Measurements from ENCODE around the gene CCT6B. TPM values are rescaled to one million over a fixed set of nuclear protein-coding genes. Genes with fewer than 3 reads are reported as not detected.
A peak's percentile ranks its signal among the peaks of the same experiment; 100 is the strongest.

CCT6B gene
- total RNA-seq, 1 donor from 2014 or later: 1.7 TPM

DNA sequence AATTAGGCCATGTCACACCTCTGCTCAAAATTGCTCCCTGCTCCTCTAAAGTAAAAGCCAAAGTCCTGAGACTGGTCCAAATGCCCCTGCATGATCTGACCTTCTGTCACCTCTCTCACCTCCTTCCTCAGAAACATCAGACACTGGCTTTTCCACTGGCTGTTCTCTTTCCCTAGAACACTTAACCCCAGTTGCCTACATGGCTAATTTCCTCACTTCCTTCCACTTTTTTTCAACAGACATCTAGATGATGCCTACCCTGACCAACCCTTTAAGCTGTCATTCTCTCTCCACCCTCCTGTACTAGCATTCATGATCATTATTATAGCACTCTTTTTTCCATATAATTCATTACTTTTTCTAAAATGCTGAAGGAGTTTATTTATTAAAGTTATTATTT, 31.0 kb downstream of the CCT6B start:
- H3K27ac Mint-ChIP-seq: peak overlapping the region; percentile 12
- TF ChIP-seq, protein P1, sequence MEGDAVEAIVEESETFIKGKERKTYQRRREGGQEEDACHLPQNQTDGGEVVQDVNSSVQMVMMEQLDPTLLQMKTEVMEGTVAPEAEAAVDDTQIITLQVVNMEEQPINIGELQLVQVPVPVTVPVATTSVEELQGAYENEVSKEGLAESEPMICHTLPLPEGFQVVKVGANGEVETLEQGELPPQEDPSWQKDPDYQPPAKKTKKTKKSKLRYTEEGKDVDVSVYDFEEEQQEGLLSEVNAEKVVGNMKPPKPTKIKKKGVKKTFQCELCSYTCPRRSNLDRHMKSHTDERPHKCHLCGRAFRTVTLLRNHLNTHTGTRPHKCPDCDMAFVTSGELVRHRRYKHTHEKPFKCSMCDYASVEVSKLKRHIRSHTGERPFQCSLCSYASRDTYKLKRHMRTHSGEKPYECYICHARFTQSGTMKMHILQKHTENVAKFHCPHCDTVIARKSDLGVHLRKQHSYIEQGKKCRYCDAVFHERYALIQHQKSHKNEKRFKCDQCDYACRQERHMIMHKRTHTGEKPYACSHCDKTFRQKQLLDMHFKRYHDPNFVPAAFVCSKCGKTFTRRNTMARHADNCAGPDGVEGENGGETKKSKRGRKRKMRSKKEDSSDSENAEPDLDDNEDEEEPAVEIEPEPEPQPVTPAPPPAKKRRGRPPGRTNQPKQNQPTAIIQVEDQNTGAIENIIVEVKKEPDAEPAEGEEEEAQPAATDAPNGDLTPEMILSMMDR (IDR thresholded peaks at IDR 0.05; ENCODE audit: unreplicated experiment): no peak
- no peaks in the 10 kb centered on the region for H3K36me3 Mint-ChIP-seq (ENCODE audit: insufficient read depth)
- no peaks in the 10 kb centered on the region for H3K9me3 Mint-ChIP-seq (ENCODE audit: low read depth)
- H3K27me3 Mint-ChIP-seq: peaks cover 4% of the 10 kb centered on the region
- H3K4me1 Mint-ChIP-seq (ENCODE audit: low read depth): no peaks in the 10 kb centered on the region
- no peak for DNase-seq (ENCODE audit: low spot score, unreplicated experiment)
- H3K4me3 Mint-ChIP-seq (ENCODE audit: low read depth): no peak overlapping the region

DNA sequence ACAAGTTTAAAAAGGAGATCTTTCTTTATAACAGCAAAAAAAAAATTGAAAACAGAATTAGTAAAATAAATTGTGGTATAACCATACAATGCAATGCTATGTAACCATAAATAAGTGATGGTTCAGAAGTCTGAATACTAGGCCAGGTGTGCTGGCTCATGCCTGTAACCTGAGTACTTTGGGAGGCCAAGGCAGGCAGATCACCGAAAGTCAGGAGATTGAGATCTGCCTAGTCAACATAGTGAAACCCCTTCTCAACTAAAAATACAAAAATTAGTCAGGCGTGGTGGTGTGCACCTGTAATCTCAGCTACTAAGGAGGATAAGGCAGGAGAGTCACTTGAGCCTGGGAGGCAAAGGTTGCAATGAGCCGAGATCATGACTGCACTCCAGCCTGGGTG, 34.6 kb downstream of the CCT6B start:
- TF ChIP-seq, protein P1 (IDR thresholded peaks at IDR 0.05; ENCODE audit: unreplicated experiment): no peak
- Mint-ChIP-seq H3K36me3 (ENCODE audit: insufficient read depth) (no peaks in the 10 kb centered on the region), H3K27ac (no peak overlapping the region), H3K9me3 (ENCODE audit: low read depth) (no peaks in the 10 kb centered on the region), H3K4me1 (ENCODE audit: low read depth) (no peaks in the 10 kb centered on the region), H3K4me3 (ENCODE audit: low read depth) (no peak overlapping the region), H3K27me3 (no peaks in the 10 kb centered on the region)
- DNase-seq (ENCODE audit: low spot score, unreplicated experiment): no peak

DNA sequence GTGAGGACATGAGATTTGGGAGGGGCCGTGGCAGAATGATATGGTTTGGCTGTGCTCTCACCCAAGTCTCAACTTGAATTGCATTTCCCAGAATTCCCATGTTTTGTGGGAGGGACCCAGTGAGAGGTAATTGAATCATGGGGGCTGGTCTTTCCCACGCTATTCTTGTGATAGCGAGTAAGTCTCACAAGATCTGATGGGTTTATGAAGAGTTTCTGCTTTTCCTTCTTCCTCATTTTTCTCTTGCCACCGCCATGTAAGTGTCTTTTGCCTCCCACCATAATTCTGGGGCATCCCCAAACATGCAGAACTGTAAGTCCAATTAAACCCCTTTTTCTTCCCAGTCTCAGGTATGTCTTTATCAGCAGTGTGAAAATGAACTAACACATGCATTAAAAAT, 40.6 kb downstream of the CCT6B start:
- no peak overlapping the region for H3K27ac Mint-ChIP-seq
- H3K27me3 Mint-ChIP-seq: no peaks in the 10 kb centered on the region
- no peak for DNase-seq (ENCODE audit: low spot score, unreplicated experiment)
- H3K4me3 Mint-ChIP-seq (ENCODE audit: low read depth): no peak overlapping the region
- TF ChIP-seq, protein P1 (IDR thresholded peaks at IDR 0.05; ENCODE audit: unreplicated experiment): no peak
- no peaks in the 10 kb centered on the region for H3K9me3 Mint-ChIP-seq (ENCODE audit: low read depth)
- no peaks in the 10 kb centered on the region for H3K36me3 Mint-ChIP-seq (ENCODE audit: insufficient read depth)
- H3K4me1 Mint-ChIP-seq (ENCODE audit: low read depth): no peaks in the 10 kb centered on the region

DNA sequence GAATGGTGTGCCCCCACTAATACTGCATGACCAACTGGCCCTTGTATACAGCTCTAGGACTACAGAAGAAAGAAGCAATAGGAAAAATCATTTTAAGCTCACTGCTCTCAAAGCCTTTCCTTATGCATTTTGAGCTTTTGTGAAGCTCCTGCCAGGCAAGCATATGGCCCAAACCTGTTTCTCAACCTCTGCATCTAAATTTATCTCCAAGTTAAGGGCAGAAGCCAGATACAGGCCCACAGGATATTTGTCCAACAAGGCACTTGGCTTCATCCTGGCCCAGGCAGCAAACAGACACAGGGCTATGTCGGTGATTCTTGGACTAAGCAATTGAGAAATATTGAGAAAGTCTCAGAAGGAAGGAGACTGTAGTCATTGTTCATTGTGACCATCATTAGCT, 43.9 kb downstream of the CCT6B start:
- Mint-ChIP-seq H3K27me3 (no peaks in the 10 kb centered on the region), H3K4me3 (ENCODE audit: low read depth) (no peak overlapping the region), H3K36me3 (ENCODE audit: insufficient read depth) (no peaks in the 10 kb centered on the region), H3K27ac (no peak overlapping the region), H3K4me1 (ENCODE audit: low read depth) (no peaks in the 10 kb centered on the region), H3K9me3 (ENCODE audit: low read depth) (no peaks in the 10 kb centered on the region)
- TF ChIP-seq, protein P1 (IDR thresholded peaks at IDR 0.05; ENCODE audit: unreplicated experiment): no peak
- no peak for DNase-seq (ENCODE audit: low spot score, unreplicated experiment)

DNA sequence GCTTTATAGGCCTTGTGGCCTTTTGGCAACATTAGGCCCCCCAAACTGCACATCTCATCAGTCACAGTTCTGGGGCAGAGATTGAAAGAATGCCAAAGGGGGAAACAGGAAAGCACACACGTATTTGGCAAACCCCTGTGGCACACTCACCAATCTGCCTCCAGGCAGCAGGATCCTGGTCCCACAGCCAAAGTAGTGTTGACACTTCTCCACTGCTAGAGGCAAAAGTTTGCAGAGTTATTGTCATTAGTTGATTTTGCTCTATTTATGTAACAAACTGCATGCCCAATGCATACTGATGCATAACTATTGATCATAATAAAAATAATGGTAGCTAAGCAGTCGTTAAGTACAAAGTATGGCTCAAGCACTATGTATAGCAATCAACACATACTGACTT, 45.1 kb downstream of the CCT6B start:
- TF ChIP-seq, protein P1 (IDR thresholded peaks at IDR 0.05; ENCODE audit: unreplicated experiment): no peak
- Mint-ChIP-seq H3K27ac (no peak overlapping the region), H3K4me3 (ENCODE audit: low read depth) (no peak overlapping the region), H3K4me1 (ENCODE audit: low read depth) (no peaks in the 10 kb centered on the region), H3K36me3 (ENCODE audit: insufficient read depth) (no peaks in the 10 kb centered on the region), H3K9me3 (ENCODE audit: low read depth) (no peaks in the 10 kb centered on the region), H3K27me3 (no peaks in the 10 kb centered on the region)
- no peak for DNase-seq (ENCODE audit: low spot score, unreplicated experiment)

All from progenitor cell of endocrine pancreas (in vitro differentiated cells).